WTC11 (cell line): Measurements from ENCODE around the gene CRACR2A. TPM values are rescaled to one million over a fixed set of nuclear protein-coding genes. Genes with fewer than 3 reads are reported as not detected.

ENCODE experiments used
- ATAC-seq: fragments of 200-7000 bp; cut with Tn5 transposase; 2 replicates; pipeline ENCODE4 v1.10.0; 2021; ENCODE audit warnings: mild to moderate bottlenecking, moderate library complexity
- CTCF ChIA-PET: fragments of 300-600 bp; sonication (Branson Sonifier 250); formaldehyde crosslinking; loops from one replicate; lab custom pipeline; 2021; ENCODE audit warnings: antibody characterized with exemption; lab: Charles Lee
- POLR2A ChIA-PET: fragments of 350-600 bp; sonication (Branson Sonifier 250); formaldehyde crosslinking; loops from one replicate; lab custom pipeline; 2021; ENCODE audit warnings: antibody characterized with exemption; lab: Charles Lee
- DNase-seq: peaks from one replicate; pipeline ENCODE4 v3.0.0; 2021; ENCODE audit warnings: low spot score
- H3K27ac Mint-ChIP-seq: 2 replicates; pipeline ENCODE4 v1.8.0; 2021; ENCODE audit warnings: mixed read lengths
- H3K27me3 Mint-ChIP-seq: 2 replicates; pipeline ENCODE4 v1.8.0; 2021; ENCODE audit warnings: low read depth, mild to moderate bottlenecking, moderate library complexity, mixed read lengths
- H3K36me3 Mint-ChIP-seq: 2 replicates; pipeline ENCODE4 v1.8.0; 2021; ENCODE audit warnings: mixed read lengths
- H3K4me1 Mint-ChIP-seq: 2 replicates; pipeline ENCODE4 v1.8.0; 2022; ENCODE audit warnings: mixed read lengths
- H3K4me3 Mint-ChIP-seq: 2 replicates; pipeline ENCODE4 v1.8.0; 2021; ENCODE audit warnings: mild to moderate bottlenecking, moderate library complexity, mixed read lengths
- H3K9me3 Mint-ChIP-seq: 2 replicates; pipeline ENCODE4 v1.8.0; 2021; ENCODE audit warnings: mixed read lengths
- ELF4 ChIP-seq: sonication (generic); formaldehyde crosslinking; IDR thresholded peaks from 2 replicates; pipeline ENCODE4 v1.8.1; 2022; ENCODE audit warnings: low read depth, mild to moderate bottlenecking, moderate library complexity, missing genetic modification reagents
- FOXK1 ChIP-seq: sonication (generic); formaldehyde crosslinking; IDR thresholded peaks from 2 replicates; pipeline ENCODE4 v1.8.0; 2022; ENCODE audit warnings: mild to moderate bottlenecking, moderate library complexity, missing genetic modification reagents
- GRHL2 ChIP-seq: fragments of 250-450 bp; sonication (Bioruptor Pico); IDR thresholded peaks from 2 replicates; pipeline ENCODE4 v1.8.0; 2022; ENCODE audit warnings: mild to moderate bottlenecking, moderate library complexity; ENCODE audit not compliant: insufficient replicate concordance, severe bottlenecking
- JUN ChIP-seq: sonication (generic); formaldehyde crosslinking; IDR thresholded peaks from 2 replicates; pipeline ENCODE4 v1.8.0; 2023; ENCODE audit warnings: mild to moderate bottlenecking, missing genetic modification reagents
- MXD4 ChIP-seq: fragments of 250-450 bp; sonication (Bioruptor Pico); IDR thresholded peaks from 2 replicates; pipeline ENCODE4 v1.8.0; 2021; ENCODE audit warnings: mild to moderate bottlenecking, moderate library complexity, borderline replicate concordance
- MYBL2 ChIP-seq: sonication (generic); formaldehyde crosslinking; IDR thresholded peaks from 2 replicates; pipeline ENCODE4 v1.8.1; 2023; ENCODE audit warnings: mild to moderate bottlenecking, moderate library complexity, missing genetic modification reagents
- NFATC4 ChIP-seq: fragments of 250-450 bp; sonication (Bioruptor Pico); IDR thresholded peaks from 2 replicates; pipeline ENCODE4 v1.9.0; 2021; ENCODE audit warnings: mild to moderate bottlenecking
- NR3C1 ChIP-seq: sonication (generic); formaldehyde crosslinking; conservative IDR thresholded peaks from 2 replicates; pipeline ENCODE4 v1.8.1; 2023; ENCODE audit warnings: low read depth, mild to moderate bottlenecking, missing genetic modification reagents
- OVOL2 ChIP-seq: fragments of 250-450 bp; sonication (Bioruptor Pico); IDR thresholded peaks from 2 replicates; pipeline ENCODE4 v1.9.0; 2021; ENCODE audit warnings: mild to moderate bottlenecking, borderline replicate concordance
- TEAD4 ChIP-seq: sonication (generic); formaldehyde crosslinking; IDR thresholded peaks from 2 replicates; pipeline ENCODE4 v1.8.0; 2022; ENCODE audit warnings: mild to moderate bottlenecking, missing genetic modification reagents
- TP53 ChIP-seq: sonication (generic); formaldehyde crosslinking; IDR thresholded peaks from 2 replicates; pipeline ENCODE4 v1.8.1; 2023; ENCODE audit warnings: mild to moderate bottlenecking, missing genetic modification reagents
- ZBTB21 ChIP-seq: sonication (generic); formaldehyde crosslinking; IDR thresholded peaks from 2 replicates; pipeline ENCODE4 v1.8.1; 2023; ENCODE audit warnings: mild to moderate bottlenecking, missing genetic modification reagents, borderline replicate concordance
- ZNF121 ChIP-seq: sonication (generic); formaldehyde crosslinking; IDR thresholded peaks from 2 replicates; pipeline ENCODE4 v1.8.0; 2023; ENCODE audit warnings: missing genetic modification reagents
- ZNF219 ChIP-seq: sonication (generic); formaldehyde crosslinking; IDR thresholded peaks from 2 replicates; pipeline ENCODE4 v1.8.0; 2023; ENCODE audit warnings: missing genetic modification reagents, mild to moderate bottlenecking, borderline replicate concordance
- ZNF263 ChIP-seq: sonication (generic); formaldehyde crosslinking; IDR thresholded peaks from 2 replicates; pipeline ENCODE4 v1.8.1; 2022; ENCODE audit warnings: low read depth, mild to moderate bottlenecking, moderate library complexity, missing genetic modification reagents
- ZNF416 ChIP-seq: fragments of 250-450 bp; sonication (Bioruptor Pico); IDR thresholded peaks from 2 replicates; pipeline ENCODE4 v1.9.0; 2021; ENCODE audit warnings: mild to moderate bottlenecking, inconsistent platforms
- total RNA-seq: library from RNA; stranded (reverse); gene quantifications from 3 replicates; pipeline ENCODE4 v1.2.3, GENCODE V29; 2021
- TF ChIP-seq, protein P1 (sequence below): sonication (generic); formaldehyde crosslinking; IDR thresholded peaks from 2 replicates; pipeline ENCODE4 v1.8.0; 2022; ENCODE audit warnings: mild to moderate bottlenecking, missing genetic modification reagents
- TF ChIP-seq, protein P2 (sequence below): sonication (generic); formaldehyde crosslinking; IDR thresholded peaks from 2 replicates; pipeline ENCODE4 v1.8.0; 2022; ENCODE audit warnings: missing genetic modification reagents
- TF ChIP-seq, protein P3 (sequence below): sonication (generic); formaldehyde crosslinking; IDR thresholded peaks from 2 replicates; pipeline ENCODE4 v1.8.0; 2022; ENCODE audit warnings: mild to moderate bottlenecking, missing genetic modification reagents
- TF ChIP-seq, protein P4 (sequence below): fragments of 250-450 bp; sonication (Bioruptor Pico); IDR thresholded peaks from 2 replicates; pipeline ENCODE4 v1.9.0; 2021; ENCODE audit warnings: mild to moderate bottlenecking
- TF ChIP-seq, protein P5 (sequence below): sonication (generic); formaldehyde crosslinking; IDR thresholded peaks from 2 replicates; pipeline ENCODE4 v1.8.0; 2023; ENCODE audit warnings: mild to moderate bottlenecking, missing genetic modification reagents

Gene CRACR2A
- total RNA-seq, 1 experiment from 2014 or later: 2.6 TPM

DNA sequence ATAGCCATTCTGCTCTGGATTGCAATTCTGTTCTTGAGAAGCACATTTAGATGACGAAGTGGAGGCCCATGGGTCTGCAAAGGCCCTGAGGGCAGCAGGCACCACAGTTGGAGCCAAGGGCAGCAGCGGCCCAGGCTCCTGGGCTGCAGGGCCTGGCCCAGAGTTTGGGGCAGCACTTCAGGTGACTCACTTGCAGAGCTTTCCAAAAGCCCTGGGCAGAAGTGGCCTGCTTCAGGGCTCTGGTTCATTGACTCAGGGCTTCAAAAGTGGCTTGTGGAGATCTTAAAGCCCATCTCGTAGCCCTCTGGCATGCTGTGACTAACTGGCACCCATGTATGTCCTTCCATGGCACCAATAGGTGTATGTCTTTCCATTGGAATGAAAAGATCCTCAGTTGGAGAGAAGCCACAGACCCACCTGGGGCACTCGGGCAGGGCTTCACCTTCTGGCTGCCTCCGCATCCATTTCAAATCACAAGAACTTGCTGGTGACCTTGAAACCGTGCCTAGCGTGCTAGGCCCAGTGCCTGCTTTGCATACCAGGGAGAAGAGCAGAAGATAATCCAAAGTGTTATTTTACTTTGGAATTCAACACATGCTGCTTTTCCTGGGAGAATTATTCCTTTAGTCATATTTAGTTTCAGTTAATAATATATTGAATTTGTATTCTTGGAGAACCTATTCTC lies 155.2 kb downstream of the CRACR2A start (continued):
- TF ChIP-seq MYBL2 (CRISPR knock-in tag): no peak
- TF ChIP-seq, protein P1, sequence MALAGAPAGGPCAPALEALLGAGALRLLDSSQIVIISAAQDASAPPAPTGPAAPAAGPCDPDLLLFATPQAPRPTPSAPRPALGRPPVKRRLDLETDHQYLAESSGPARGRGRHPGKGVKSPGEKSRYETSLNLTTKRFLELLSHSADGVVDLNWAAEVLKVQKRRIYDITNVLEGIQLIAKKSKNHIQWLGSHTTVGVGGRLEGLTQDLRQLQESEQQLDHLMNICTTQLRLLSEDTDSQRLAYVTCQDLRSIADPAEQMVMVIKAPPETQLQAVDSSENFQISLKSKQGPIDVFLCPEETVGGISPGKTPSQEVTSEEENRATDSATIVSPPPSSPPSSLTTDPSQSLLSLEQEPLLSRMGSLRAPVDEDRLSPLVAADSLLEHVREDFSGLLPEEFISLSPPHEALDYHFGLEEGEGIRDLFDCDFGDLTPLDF (CRISPR knock-in tag): no peak
- TF ChIP-seq FOXK1: no peak
- no peak for TF ChIP-seq TP53 (CRISPR knock-in tag)
- TF ChIP-seq NFATC4: no peak

DNA sequence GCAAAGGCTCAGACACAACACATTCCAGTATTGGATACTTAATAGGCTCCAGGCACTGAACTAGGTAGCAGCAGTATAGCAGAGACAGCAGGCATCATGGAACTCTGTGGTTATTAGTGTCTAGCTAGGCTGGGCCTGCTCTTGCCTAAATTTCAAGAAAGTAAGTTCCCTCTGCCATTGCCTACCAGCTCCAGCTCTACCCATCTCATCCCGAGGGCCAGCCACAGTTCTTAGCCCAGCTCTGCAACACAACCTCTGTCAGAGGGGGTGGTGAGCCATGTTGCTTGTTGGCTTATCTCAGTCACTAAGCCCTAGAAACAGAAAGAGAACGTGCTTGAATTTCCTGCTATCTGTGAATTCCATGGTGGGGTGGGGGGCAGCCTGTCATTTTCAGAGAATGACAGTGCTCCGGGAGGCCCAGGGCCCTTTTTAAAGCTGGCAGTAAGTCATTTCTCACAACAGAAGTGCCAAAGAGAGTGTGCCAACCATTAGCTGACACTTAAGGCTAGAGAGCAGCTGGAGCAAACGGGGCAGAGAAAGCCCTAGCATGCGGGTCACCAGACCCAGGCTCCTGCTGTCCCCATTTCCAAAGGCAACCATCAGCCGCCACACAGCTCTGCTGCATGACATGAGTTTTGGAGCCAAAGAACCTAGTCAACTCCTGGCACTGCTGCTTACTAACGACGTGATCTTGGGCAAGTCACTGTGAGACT lies 156.1 kb downstream of the CRACR2A start:
- no peak overlapping the region for H3K27ac Mint-ChIP-seq
- no peak overlapping the region for H3K4me3 Mint-ChIP-seq
- DNase-seq: no peak
- H3K36me3 Mint-ChIP-seq: no peaks in the 10 kb centered on the region
- CTCF ChIA-PET: interaction anchor here (1.2 kb wide), 1 partner anchor 32 kb away, joined by 3 read pairs; no protein-coding TSS in a partner anchor
- no peak for ATAC-seq
- H3K4me1 Mint-ChIP-seq: peaks cover 29% of the 10 kb centered on the region
- POLR2A ChIA-PET: no interaction called here
- H3K27me3 Mint-ChIP-seq: no peaks in the 10 kb centered on the region; the same call in 1 of the 2 replicates
- no peaks in the 10 kb centered on the region for H3K9me3 Mint-ChIP-seq
- TF ChIP-seq ZBTB21 (CRISPR knock-in tag) (no peak), ELF4 (CRISPR knock-in tag) (no peak), MXD4 (CRISPR knock-in tag) (no peak)
- TF ChIP-seq, protein P2, sequence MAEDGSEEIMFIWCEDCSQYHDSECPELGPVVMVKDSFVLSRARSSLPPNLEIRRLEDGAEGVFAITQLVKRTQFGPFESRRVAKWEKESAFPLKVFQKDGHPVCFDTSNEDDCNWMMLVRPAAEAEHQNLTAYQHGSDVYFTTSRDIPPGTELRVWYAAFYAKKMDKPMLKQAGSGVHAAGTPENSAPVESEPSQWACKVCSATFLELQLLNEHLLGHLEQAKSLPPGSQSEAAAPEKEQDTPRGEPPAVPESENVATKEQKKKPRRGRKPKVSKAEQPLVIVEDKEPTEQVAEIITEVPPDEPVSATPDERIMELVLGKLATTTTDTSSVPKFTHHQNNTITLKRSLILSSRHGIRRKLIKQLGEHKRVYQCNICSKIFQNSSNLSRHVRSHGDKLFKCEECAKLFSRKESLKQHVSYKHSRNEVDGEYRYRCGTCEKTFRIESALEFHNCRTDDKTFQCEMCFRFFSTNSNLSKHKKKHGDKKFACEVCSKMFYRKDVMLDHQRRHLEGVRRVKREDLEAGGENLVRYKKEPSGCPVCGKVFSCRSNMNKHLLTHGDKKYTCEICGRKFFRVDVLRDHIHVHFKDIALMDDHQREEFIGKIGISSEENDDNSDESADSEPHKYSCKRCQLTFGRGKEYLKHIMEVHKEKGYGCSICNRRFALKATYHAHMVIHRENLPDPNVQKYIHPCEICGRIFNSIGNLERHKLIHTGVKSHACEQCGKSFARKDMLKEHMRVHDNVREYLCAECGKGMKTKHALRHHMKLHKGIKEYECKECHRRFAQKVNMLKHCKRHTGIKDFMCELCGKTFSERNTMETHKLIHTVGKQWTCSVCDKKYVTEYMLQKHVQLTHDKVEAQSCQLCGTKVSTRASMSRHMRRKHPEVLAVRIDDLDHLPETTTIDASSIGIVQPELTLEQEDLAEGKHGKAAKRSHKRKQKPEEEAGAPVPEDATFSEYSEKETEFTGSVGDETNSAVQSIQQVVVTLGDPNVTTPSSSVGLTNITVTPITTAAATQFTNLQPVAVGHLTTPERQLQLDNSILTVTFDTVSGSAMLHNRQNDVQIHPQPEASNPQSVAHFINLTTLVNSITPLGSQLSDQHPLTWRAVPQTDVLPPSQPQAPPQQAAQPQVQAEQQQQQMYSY (CRISPR knock-in tag): no peak

DNA sequence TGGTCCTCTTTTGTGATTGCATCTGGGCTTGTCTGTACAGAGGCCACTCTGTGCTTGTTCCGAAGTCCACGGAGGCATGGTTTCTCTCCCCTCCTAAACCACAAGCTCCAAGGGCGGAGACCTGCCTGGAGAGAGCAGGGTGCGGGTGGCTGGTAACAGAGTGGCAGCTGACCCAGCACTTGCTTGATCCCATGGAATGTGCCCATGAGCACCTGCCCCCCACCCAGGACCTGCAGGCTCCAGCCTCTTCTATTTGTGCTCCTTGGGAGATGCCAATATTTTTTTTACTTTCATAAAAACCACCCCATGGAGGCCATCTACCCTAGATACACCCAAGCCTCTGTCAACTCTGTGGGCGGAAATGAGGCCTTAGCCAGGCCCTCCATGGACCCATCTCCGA lies 157.2 kb downstream of the CRACR2A start:
- peaks cover 19% of the 10 kb centered on the region for H3K4me1 Mint-ChIP-seq
- H3K27me3 Mint-ChIP-seq: no peaks in the 10 kb centered on the region; the same call in 1 of the 2 replicates
- DNase-seq (no peak), ATAC-seq (no peak)
- ChIA-PET CTCF (no interaction called here), POLR2A (no interaction called here)
- no peak overlapping the region for H3K27ac Mint-ChIP-seq
- TF ChIP-seq MXD4 (CRISPR knock-in tag): no peak
- TF ChIP-seq, protein P3, sequence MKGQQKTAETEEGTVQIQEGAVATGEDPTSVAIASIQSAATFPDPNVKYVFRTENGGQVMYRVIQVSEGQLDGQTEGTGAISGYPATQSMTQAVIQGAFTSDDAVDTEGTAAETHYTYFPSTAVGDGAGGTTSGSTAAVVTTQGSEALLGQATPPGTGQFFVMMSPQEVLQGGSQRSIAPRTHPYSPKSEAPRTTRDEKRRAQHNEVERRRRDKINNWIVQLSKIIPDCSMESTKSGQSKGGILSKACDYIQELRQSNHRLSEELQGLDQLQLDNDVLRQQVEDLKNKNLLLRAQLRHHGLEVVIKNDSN (CRISPR knock-in tag): no peak
- TF ChIP-seq ZNF416 (CRISPR knock-in tag): no peak
- TF ChIP-seq, protein P4, sequence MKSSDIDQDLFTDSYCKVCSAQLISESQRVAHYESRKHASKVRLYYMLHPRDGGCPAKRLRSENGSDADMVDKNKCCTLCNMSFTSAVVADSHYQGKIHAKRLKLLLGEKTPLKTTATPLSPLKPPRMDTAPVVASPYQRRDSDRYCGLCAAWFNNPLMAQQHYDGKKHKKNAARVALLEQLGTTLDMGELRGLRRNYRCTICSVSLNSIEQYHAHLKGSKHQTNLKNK (CRISPR knock-in tag): no peak
- TF ChIP-seq FOXK1: no peak
- no peak for TF ChIP-seq ZNF263
- TF ChIP-seq JUN (CRISPR knock-in tag): no peak
- no peak for TF ChIP-seq GRHL2 (CRISPR knock-in tag)
- TF ChIP-seq ZNF219 (CRISPR knock-in tag): no peak
- no peak for TF ChIP-seq TEAD4 (CRISPR knock-in tag)
- TF ChIP-seq ZNF121 (CRISPR knock-in tag): no peak
- TF ChIP-seq NR3C1: no peak
- no peak for TF ChIP-seq OVOL2 (CRISPR knock-in tag)
- TF ChIP-seq, protein P5, sequence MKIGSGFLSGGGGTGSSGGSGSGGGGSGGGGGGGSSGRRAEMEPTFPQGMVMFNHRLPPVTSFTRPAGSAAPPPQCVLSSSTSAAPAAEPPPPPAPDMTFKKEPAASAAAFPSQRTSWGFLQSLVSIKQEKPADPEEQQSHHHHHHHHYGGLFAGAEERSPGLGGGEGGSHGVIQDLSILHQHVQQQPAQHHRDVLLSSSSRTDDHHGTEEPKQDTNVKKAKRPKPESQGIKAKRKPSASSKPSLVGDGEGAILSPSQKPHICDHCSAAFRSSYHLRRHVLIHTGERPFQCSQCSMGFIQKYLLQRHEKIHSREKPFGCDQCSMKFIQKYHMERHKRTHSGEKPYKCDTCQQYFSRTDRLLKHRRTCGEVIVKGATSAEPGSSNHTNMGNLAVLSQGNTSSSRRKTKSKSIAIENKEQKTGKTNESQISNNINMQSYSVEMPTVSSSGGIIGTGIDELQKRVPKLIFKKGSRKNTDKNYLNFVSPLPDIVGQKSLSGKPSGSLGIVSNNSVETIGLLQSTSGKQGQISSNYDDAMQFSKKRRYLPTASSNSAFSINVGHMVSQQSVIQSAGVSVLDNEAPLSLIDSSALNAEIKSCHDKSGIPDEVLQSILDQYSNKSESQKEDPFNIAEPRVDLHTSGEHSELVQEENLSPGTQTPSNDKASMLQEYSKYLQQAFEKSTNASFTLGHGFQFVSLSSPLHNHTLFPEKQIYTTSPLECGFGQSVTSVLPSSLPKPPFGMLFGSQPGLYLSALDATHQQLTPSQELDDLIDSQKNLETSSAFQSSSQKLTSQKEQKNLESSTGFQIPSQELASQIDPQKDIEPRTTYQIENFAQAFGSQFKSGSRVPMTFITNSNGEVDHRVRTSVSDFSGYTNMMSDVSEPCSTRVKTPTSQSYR (CRISPR knock-in tag): no peak
- no peak overlapping the region for H3K4me3 Mint-ChIP-seq
- no peaks in the 10 kb centered on the region for H3K9me3 Mint-ChIP-seq
- no peaks in the 10 kb centered on the region for H3K36me3 Mint-ChIP-seq
